Peyer's patch (tissue), 4 donors: ENCODE measurements around the gene CPNE7. TPM values are rescaled to one million over a fixed set of nuclear protein-coding genes. Genes with fewer than 3 reads are reported as not detected.

Experiments
- DNase-seq, 3 donors: peaks; one replicate each; pipeline ENCODE4 v3.0.0-alpha.2; 2017 to 2019
- H3K27ac ChIP-seq, 4 donors: fragments of 200-600 bp; sonication (generic); one replicate each; pipeline ENCODE4 v1.5.1; 2016 to 2019
- H3K27me3 ChIP-seq, 2 donors: fragments of 200-600 bp; sonication (generic); one replicate each; pipeline ENCODE4 v1.5.1; 2019
- H3K36me3 ChIP-seq, 3 donors: fragments of 200-600 bp; sonication (generic); one replicate each; pipeline ENCODE4 v1.5.1; 2016 to 2019
- H3K4me1 ChIP-seq, 4 donors: fragments of 200-600 bp; sonication (generic); one replicate each; pipeline ENCODE4 v1.5.1; 2016 to 2019
- H3K4me3 ChIP-seq, 4 donors: fragments of 200-600 bp; sonication (generic); 1 replicate in 3 of 4; 2 replicates in 1 of 4; pipeline ENCODE4 v1.5.1; 2016 to 2019; ENCODE audit warnings: mild to moderate bottlenecking in 1 of 4
- H3K9me3 ChIP-seq, 4 donors: fragments of 200-600 bp; sonication (generic); one replicate each; pipeline ENCODE4 v1.5.1; 2016 to 2019; ENCODE audit warnings: mild to moderate bottlenecking in 1 of 4
- CTCF ChIP-seq, 6 experiments: fragments of 450-650 bp in 4 of 6; fragments of 200-600 bp in 2 of 6; sonication (generic) in 1 of 6; IDR thresholded peaks; one replicate each; pipeline ENCODE4 v1.5.1; 2017 to 2019; ENCODE audit warnings: antibody characterized with exemption in 6 of 6, mild to moderate bottlenecking in 3 of 6, moderate library complexity in 1 of 6
- POLR2A ChIP-seq, 2 donors: fragments of 450-650 bp; IDR thresholded peaks; one replicate each; pipeline ENCODE4 v1.5.1; 2017; ENCODE audit warnings: antibody characterized with exemption in 2 of 2, mild to moderate bottlenecking in 2 of 2, moderate library complexity in 2 of 2
- total RNA-seq, 4 donors: library from RNA; depleted of rRNA; stranded (reverse); fragments of >200 nt; gene quantifications; one replicate each; pipeline ENCODE4 v1.1.0, GENCODE V29; 2016

CPNE7 gene
- total RNA-seq, 4 donors from 2014 or later: 7.4 to 48.7 (median 13.5) TPM

GRCh38 chr16:89582614-89583196 lies 7.1 kb downstream of the CPNE7 start:
- H3K4me3 ChIP-seq: no peak overlapping the region
- no peak for DNase-seq
- H3K9me3 ChIP-seq: no peaks in the 10 kb centered on the region
- H3K36me3 ChIP-seq: no peaks in the 10 kb centered on the region
- TF ChIP-seq POLR2A (IDR thresholded peaks at IDR 0.05): no peak
- no peak for TF ChIP-seq CTCF (IDR thresholded peaks at IDR 0.05)
- H3K27me3 ChIP-seq: no peaks in the 10 kb centered on the region
- H3K4me1 ChIP-seq: peaks cover 0 to 16% (median 0%) of the 10 kb centered on the region in 4 donors
- H3K27ac ChIP-seq: peak overlapping the region in 3 of 4 donors; percentile 58 to 79 (median 60)

- H3K9me3 ChIP-seq: no peaks in the 10 kb centered on the region
- TF ChIP-seq POLR2A (IDR thresholded peaks at IDR 0.05): no peak
- TF ChIP-seq CTCF (IDR thresholded peaks at IDR 0.05): no peak
- no peak for DNase-seq
- H3K4me3 ChIP-seq: no peak overlapping the region
- H3K36me3 ChIP-seq: no peaks in the 10 kb centered on the region
- no peaks in the 10 kb centered on the region for H3K27me3 ChIP-seq
- peaks cover 0 to 16% (median 0%) of the 10 kb centered on the region in 4 donors for H3K4me1 ChIP-seq
- H3K27ac ChIP-seq: no peak overlapping the region
Measured at GRCh38 chr16:89583197-89583894, 7.8 kb downstream of the CPNE7 start.

- Histone ChIP-seq H3K27me3 (no peaks in the 10 kb centered on the region), H3K36me3 (no peaks in the 10 kb centered on the region), H3K27ac (no peak overlapping the region), H3K4me3 (no peak overlapping the region), H3K9me3 (no peaks in the 10 kb centered on the region), H3K4me1 (peaks cover 0 to 16% (median 0%) of the 10 kb centered on the region in 4 donors)
- no peak for DNase-seq
- no peak for TF ChIP-seq CTCF (IDR thresholded peaks at IDR 0.05)
- no peak for TF ChIP-seq POLR2A (IDR thresholded peaks at IDR 0.05)
Measured at GRCh38 chr16:89583895-89584644, 8.5 kb downstream of the CPNE7 start.

GRCh38 chr16:89584768-89585549 lies 9.4 kb downstream of the CPNE7 start:
- no peak overlapping the region for H3K27ac ChIP-seq

More at GRCh38 chr16:89584768-89585549, 9.4 kb downstream of the CPNE7 start:
- no peaks in the 10 kb centered on the region for H3K36me3 ChIP-seq
- TF ChIP-seq CTCF (IDR thresholded peaks at IDR 0.05) (no peak), POLR2A (IDR thresholded peaks at IDR 0.05) (no peak)
- peaks cover 0 to 16% (median 0%) of the 10 kb centered on the region in 4 donors for H3K4me1 ChIP-seq
- H3K4me3 ChIP-seq: no peak overlapping the region
- no peak for DNase-seq
- H3K9me3 ChIP-seq: no peaks in the 10 kb centered on the region
- H3K27me3 ChIP-seq: no peaks in the 10 kb centered on the region
